Natural killer cell (primary cell): ENCODE results near the gene HOXC12. TPM values are rescaled to one million over a fixed set of nuclear protein-coding genes. Genes with fewer than 3 reads are reported as not detected.

Experiments
- ATAC-seq, 3 donors: fragments of 150-1000 bp in 2 of 3; fragments of 200-7000 bp in 1 of 3; cut with Tn5 transposase; 1 replicate in 1 of 3; 2 replicates in 2 of 3; pipeline ENCODE4 v1.10.0; 2021; ENCODE audit warnings: mild to moderate bottlenecking in 2 of 3, moderate library complexity in 2 of 3
- DNase-seq, 2 donors: peaks; one replicate each; pipeline versions ENCODE4 v3.0.0 to v3.0.0-alpha.2; 2013 to 2021; ENCODE audit warnings: mixed read lengths in 1 of 2
- H3K27ac ChIP-seq: one replicate; pipeline ENCODE4 v1.5.1; 2013; ENCODE audit warnings: mild to moderate bottlenecking, low read length
- H3K27me3 ChIP-seq: one replicate; pipeline ENCODE4 v1.6.1; 2013; ENCODE audit warnings: low read length; ENCODE audit not compliant: control insufficient read depth, insufficient read depth
- H3K36me3 ChIP-seq: one replicate; pipeline ENCODE4 v1.6.1; 2013; ENCODE audit warnings: low read length; ENCODE audit not compliant: control insufficient read depth, insufficient read depth
- H3K4me1 ChIP-seq: one replicate; pipeline ENCODE4 v1.6.1; 2013; ENCODE audit warnings: low read length; ENCODE audit not compliant: control insufficient read depth, insufficient read depth
- H3K4me3 ChIP-seq: one replicate; pipeline ENCODE4 v1.5.1; 2013; ENCODE audit warnings: low read length
- H3K9me3 ChIP-seq: one replicate; pipeline ENCODE4 v1.6.1; 2013; ENCODE audit warnings: low read length; ENCODE audit not compliant: control insufficient read depth, insufficient read depth
- H3K27ac Mint-ChIP-seq, 2 donors: one replicate each; pipeline ENCODE4 v1.8.0; 2022; ENCODE audit warnings: mild to moderate bottlenecking in 2 of 2, mixed read lengths in 2 of 2, moderate library complexity in 1 of 2
- H3K27me3 Mint-ChIP-seq, 2 donors: one replicate each; pipeline ENCODE4 v1.8.0; 2022; ENCODE audit warnings: low read depth in 2 of 2, mixed read lengths in 2 of 2
- H3K36me3 Mint-ChIP-seq: one replicate; pipeline ENCODE4 v1.8.0; 2022; ENCODE audit warnings: mixed read lengths
- H3K4me1 Mint-ChIP-seq, 2 donors: one replicate each; pipeline ENCODE4 v1.8.0; 2022; ENCODE audit warnings: mixed read lengths in 2 of 2
- H3K4me3 Mint-ChIP-seq: one replicate; pipeline ENCODE4 v1.8.0; 2022; ENCODE audit warnings: mild to moderate bottlenecking, moderate library complexity, mixed read lengths
- H3K9me3 Mint-ChIP-seq, 2 donors: one replicate each; pipeline ENCODE4 v1.8.0; 2022; ENCODE audit warnings: mixed read lengths in 2 of 2
- CTCF ChIP-seq: fragments of 200-600 bp; IDR thresholded peaks from one replicate; pipeline ENCODE4 v1.8.0; 2022; ENCODE audit warnings: antibody characterized with exemption
- WGBS: methylation state at CpG from one replicate; pipeline ENCODE4 v1.1.7; 2013; ENCODE audit warnings: missing lambda C conversion rate; ENCODE audit not compliant: insufficient coverage; 5-methylcytosine and 5-hydroxymethylcytosine counted together
- intact Hi-C: fragments of 100-400 bp; cut with micrococcal nuclease; formaldehyde crosslinking; loops from one replicate; pipeline ENCODE4 v1.14.2; 2022
- total RNA-seq, 4 donors: library from RNA; stranded (reverse); fragments of 120-200 nt in 1 of 4; gene quantifications; one replicate each; pipeline versions ENCODE4 v1.2.3 to v1.2.4, GENCODE V29; 2013 to 2022

HOXC12 gene
- total RNA-seq, 3 donors from 2014 or later (not counting 1 experiment from before 2014, with no cell fraction given): not detected

DNA sequence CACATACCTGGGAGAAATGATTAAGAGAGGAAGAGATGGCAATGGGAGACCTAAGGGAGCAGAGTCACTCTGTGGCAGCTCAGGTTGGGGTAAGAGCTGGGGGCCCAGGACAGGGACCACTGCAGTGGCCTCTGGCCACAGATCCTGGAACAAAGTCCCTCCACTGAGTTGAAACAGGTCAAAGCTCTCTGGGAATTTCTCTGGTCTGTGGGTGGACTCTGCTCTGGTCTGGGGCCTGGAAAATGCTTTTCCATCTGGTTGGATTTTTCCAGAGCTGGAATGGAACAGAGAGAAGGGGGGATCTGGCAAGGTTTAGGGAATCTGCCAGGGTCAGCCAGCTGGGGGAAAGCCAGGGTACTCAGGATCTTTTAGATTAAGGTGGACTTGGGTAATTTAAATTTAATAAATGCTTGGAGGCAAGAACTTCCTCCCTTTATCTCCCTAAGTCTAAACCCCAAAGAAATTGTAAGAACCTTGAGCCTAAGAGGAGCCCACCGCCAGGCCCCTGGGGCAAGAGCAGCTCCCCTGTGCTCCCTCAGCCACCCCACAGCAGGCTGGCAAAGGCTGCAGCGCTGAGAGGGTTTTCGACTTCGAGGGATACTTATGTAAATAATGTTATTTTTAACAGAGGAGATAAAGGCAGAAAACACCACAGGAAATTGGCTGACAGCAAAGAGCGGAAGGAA lies 34.0 kb downstream of the HOXC12 start:
- TF ChIP-seq CTCF: no peak
- no peaks in the 10 kb centered on the region for H3K36me3 ChIP-seq
- H3K27ac ChIP-seq: no peak overlapping the region
- Mint-ChIP-seq H3K27me3 (peaks cover 87 to 92% of the 10 kb centered on the region in 2 donors), H3K9me3 (no peaks in the 10 kb centered on the region), H3K4me1 (peaks cover 34 to 53% of the 10 kb centered on the region in 2 donors), H3K4me3 (peak overlapping the region; percentile 56), H3K36me3 (peaks cover 5% of the 10 kb centered on the region), H3K27ac (no peak overlapping the region)
- intact Hi-C loops: loop anchor here (2.0 to 10.0 kb wide), 2 partner anchors 14 to 194 kb away; no protein-coding TSS in a partner anchor
- WGBS: 10% methylated on average over 5 of the region's 5 CpGs
- DNase-seq: no peak
- ATAC-seq: no peak
- peaks cover 91% of the 10 kb centered on the region for H3K27me3 ChIP-seq
- peaks cover 30% of the 10 kb centered on the region for H3K4me1 ChIP-seq
- H3K9me3 ChIP-seq: peaks cover 5% of the 10 kb centered on the region
- H3K4me3 ChIP-seq: no peak overlapping the region

GRCh38 chr12:53989227-53990113 lies 34.8 kb downstream of the HOXC12 start:
- Mint-ChIP-seq H3K4me1 (peaks cover 41 to 60% of the 10 kb centered on the region in 2 donors), H3K9me3 (no peaks in the 10 kb centered on the region), H3K4me3 (peak overlapping the region; percentile 56), H3K36me3 (peaks cover 5% of the 10 kb centered on the region), H3K27me3 (peaks cover 91 to 94% of the 10 kb centered on the region in 2 donors), H3K27ac (no peak overlapping the region)
- H3K4me1 ChIP-seq: peaks cover 36% of the 10 kb centered on the region
- WGBS: 4% methylated on average over 25 of the region's 28 CpGs
- H3K27me3 ChIP-seq: peaks cover 92% of the 10 kb centered on the region
- peaks cover 5% of the 10 kb centered on the region for H3K9me3 ChIP-seq
- no peaks in the 10 kb centered on the region for H3K36me3 ChIP-seq
- DNase-seq: peak in 1 of 2 donors; percentile 70
- peak; percentile 51 for TF ChIP-seq CTCF
- no peak overlapping the region for H3K4me3 ChIP-seq
- no peak overlapping the region for H3K27ac ChIP-seq
- intact Hi-C loops: loop anchor here (2.0 to 10.0 kb wide), 2 partner anchors 13 to 195 kb away; no protein-coding TSS in a partner anchor
- ATAC-seq: no peak

GRCh38 chr12:53990311-53991076 lies 35.8 kb downstream of the HOXC12 start:
- Histone ChIP-seq H3K9me3 (peaks cover under 1% of the 10 kb centered on the region), H3K4me1 (peaks cover 37% of the 10 kb centered on the region), H3K27me3 (peaks cover 95% of the 10 kb centered on the region), H3K4me3 (no peak overlapping the region), H3K27ac (no peak overlapping the region), H3K36me3 (no peaks in the 10 kb centered on the region)
- Mint-ChIP-seq H3K27me3 (peaks cover 93% of the 10 kb centered on the region in 2 donors), H3K27ac (peak overlapping the region in 1 of 2 donors; percentile 16), H3K4me1 (peaks cover 44 to 61% of the 10 kb centered on the region in 2 donors), H3K36me3 (peaks cover 5% of the 10 kb centered on the region), H3K9me3 (no peaks in the 10 kb centered on the region), H3K4me3 (peak overlapping the region; percentile 33)
- no peak for ATAC-seq
- WGBS: 11% methylated on average over 22 of the region's 27 CpGs
- no peak for DNase-seq
- intact Hi-C loops: no loop called here
- no peak for TF ChIP-seq CTCF
